H9 (cell line): Measurements from ENCODE around the gene SLC37A2. TPM values are rescaled to one million over a fixed set of nuclear protein-coding genes. Genes with fewer than 3 reads are reported as not detected.

Experiments
- DNase-seq: peaks from one replicate; pipeline ENCODE4 v3.0.0-alpha.2; 2017
- H2AFZ ChIP-seq: one replicate; pipeline ENCODE4 v1.6.1; 2013; ENCODE audit warnings: mild to moderate bottlenecking, low read length, control low read depth, moderate library complexity
- H2AK5ac ChIP-seq: 2 replicates; pipeline ENCODE4 v1.6.1; 2013; ENCODE audit warnings: low read length, control low read depth, mixed read lengths; ENCODE audit not compliant: insufficient read length
- H2BK120ac ChIP-seq: one replicate; pipeline ENCODE4 v1.6.1; 2013; ENCODE audit warnings: low read depth, mild to moderate bottlenecking, low read length, control low read depth, inconsistent platforms; ENCODE audit not compliant: poor library complexity, severe bottlenecking
- H2BK12ac ChIP-seq: 2 replicates; pipeline ENCODE4 v1.6.1; 2013; ENCODE audit warnings: low read length, control low read depth, mixed read lengths, low read depth; ENCODE audit not compliant: insufficient read length
- H2BK15ac ChIP-seq: 2 replicates; pipeline ENCODE4 v1.6.1; 2013; ENCODE audit warnings: low read depth, low read length, control low read depth
- H2BK20ac ChIP-seq: one replicate; pipeline ENCODE4 v1.6.1; 2013; ENCODE audit warnings: low read depth, mild to moderate bottlenecking, low read length, control low read depth, inconsistent platforms; ENCODE audit not compliant: poor library complexity, severe bottlenecking
- H2BK5ac ChIP-seq: 2 replicates; pipeline ENCODE4 v1.6.1; 2013; ENCODE audit warnings: low read length, control low read depth, mixed read lengths; ENCODE audit not compliant: insufficient read length
- H3K14ac ChIP-seq: 2 replicates; pipeline ENCODE4 v1.6.1; 2013; ENCODE audit warnings: low read length, control low read depth; ENCODE audit not compliant: insufficient read depth
- H3K18ac ChIP-seq: 2 replicates; pipeline ENCODE4 v1.6.1; 2013; ENCODE audit warnings: low read depth, mild to moderate bottlenecking, mixed read lengths, low read length, control low read depth; ENCODE audit not compliant: insufficient read length
- H3K23ac ChIP-seq: 2 replicates; pipeline ENCODE4 v1.6.1; 2013; ENCODE audit warnings: low read length, control low read depth, mixed read lengths, low read depth; ENCODE audit not compliant: insufficient read length
- H3K23me2 ChIP-seq: 2 replicates; pipeline ENCODE4 v1.6.1; 2013; ENCODE audit warnings: low read depth, mild to moderate bottlenecking, mixed read lengths, low read length, control low read depth; ENCODE audit not compliant: insufficient read length, poor library complexity, severe bottlenecking
- H3K27ac ChIP-seq: 2 replicates; pipeline ENCODE4 v1.5.1; 2013; ENCODE audit warnings: low read length, control low read depth, mixed read lengths, low read depth; ENCODE audit not compliant: insufficient read length
- H3K27me3 ChIP-seq: 2 replicates; pipeline ENCODE4 v1.6.1; 2013; ENCODE audit warnings: low read length, control low read depth, inconsistent platforms; ENCODE audit not compliant: insufficient read depth
- H3K4ac ChIP-seq: 2 replicates; pipeline ENCODE4 v1.6.1; 2013; ENCODE audit warnings: low read depth, mild to moderate bottlenecking, control low read depth, inconsistent platforms, low read length, moderate library complexity
- H3K4me1 ChIP-seq: 2 replicates; pipeline ENCODE4 v1.6.1; 2013; ENCODE audit warnings: low read length, control low read depth, inconsistent platforms; ENCODE audit not compliant: insufficient read depth
- H3K4me2 ChIP-seq: 2 replicates; pipeline ENCODE4 v1.6.1; 2013; ENCODE audit warnings: low read length, control low read depth, mixed read lengths; ENCODE audit not compliant: insufficient read length, insufficient read depth
- H3K56ac ChIP-seq: 2 replicates; pipeline ENCODE4 v1.6.1; 2013; ENCODE audit warnings: low read depth, mild to moderate bottlenecking, mixed read lengths, low read length, control low read depth; ENCODE audit not compliant: insufficient read length
- H3K79me1 ChIP-seq: 2 replicates; pipeline ENCODE4 v1.6.1; 2013; ENCODE audit warnings: low read depth, mild to moderate bottlenecking, moderate library complexity, low read length, control low read depth, inconsistent platforms; ENCODE audit not compliant: insufficient read depth, poor library complexity, severe bottlenecking
- H3K79me2 ChIP-seq: 2 replicates; pipeline ENCODE4 v1.6.1; 2013; ENCODE audit warnings: low read length, control low read depth, inconsistent platforms; ENCODE audit not compliant: insufficient read depth
- H3K9ac ChIP-seq: 2 replicates; pipeline ENCODE4 v1.6.1; 2013; ENCODE audit warnings: low read length, control low read depth, mixed read lengths; ENCODE audit not compliant: insufficient read length; ENCODE audit errors: extremely low read depth
- H3K9me3 ChIP-seq: one replicate; pipeline ENCODE4 v1.6.1; 2013; ENCODE audit warnings: low read depth, low read length, inconsistent platforms; ENCODE audit not compliant: control insufficient read depth
- H3T11ph ChIP-seq: one replicate; pipeline ENCODE4 v1.6.1; 2013; ENCODE audit warnings: mild to moderate bottlenecking, low read length, control low read depth, inconsistent platforms
- H4K20me1 ChIP-seq: one replicate; pipeline ENCODE4 v1.6.1; 2013; ENCODE audit not compliant: control insufficient read depth, insufficient read length, insufficient read depth
- H4K5ac ChIP-seq: 2 replicates; pipeline ENCODE4 v1.6.1; 2013; ENCODE audit warnings: low read depth, mild to moderate bottlenecking, mixed read lengths, low read length, control low read depth; ENCODE audit not compliant: insufficient read length
- H4K8ac ChIP-seq: replicated peaks from 2 replicates; pipeline ENCODE4 v1.6.1; 2013; ENCODE audit warnings: low read length, control low read depth, mixed read lengths, low read depth; ENCODE audit not compliant: insufficient read length
- H4K91ac ChIP-seq: 2 replicates; pipeline ENCODE4 v1.6.1; 2013; ENCODE audit warnings: low read depth, mild to moderate bottlenecking, moderate library complexity, mixed read lengths, low read length, control low read depth; ENCODE audit not compliant: insufficient read length
- H3K27ac Mint-ChIP-seq, 3 experiments: 2 replicates in 2 of 3; 3 replicates in 1 of 3; pipeline ENCODE4 v1.8.0; 2020 to 2021; ENCODE audit warnings: mixed read lengths in 3 of 3, mild to moderate bottlenecking in 1 of 3, moderate library complexity in 1 of 3
- H3K27me3 Mint-ChIP-seq: 2 replicates; pipeline ENCODE4 v1.8.0; 2021; ENCODE audit warnings: low read depth, mild to moderate bottlenecking, moderate library complexity, mixed read lengths
- H3K36me3 Mint-ChIP-seq, 3 experiments: 2 replicates in 2 of 3; 3 replicates in 1 of 3; pipeline ENCODE4 v1.8.0; 2020 to 2021; ENCODE audit warnings: low read depth in 3 of 3, mixed read lengths in 3 of 3; ENCODE audit not compliant: insufficient read depth in 1 of 3
- H3K4me1 Mint-ChIP-seq, 2 experiments: 2 replicates each; pipeline ENCODE4 v1.8.0; 2020; ENCODE audit warnings: mixed read lengths in 2 of 2
- H3K4me3 Mint-ChIP-seq, 2 experiments: 2 replicates in 1 of 2; 3 replicates in 1 of 2; pipeline ENCODE4 v1.8.0; 2020 to 2021; ENCODE audit warnings: mild to moderate bottlenecking in 2 of 2, mixed read lengths in 2 of 2, moderate library complexity in 1 of 2
- H3K9me3 Mint-ChIP-seq, 2 experiments: 2 replicates in 1 of 2; 3 replicates in 1 of 2; pipeline ENCODE4 v1.8.0; 2020; ENCODE audit warnings: mild to moderate bottlenecking in 2 of 2, mixed read lengths in 2 of 2, moderate library complexity in 1 of 2
- CTCF ChIP-seq: fragments of 200-600 bp; sonication (generic); conservative IDR thresholded peaks from 3 replicates; pipeline ENCODE4 v1.8.0; 2021; ENCODE audit warnings: antibody characterized with exemption, mild to moderate bottlenecking
- WGBS: extraction: QIAGEN DNeasy Blood & Tissue Kit; methylation state at CpG from one replicate; pipeline ENCODE4 v1.1.7; 2013; ENCODE audit warnings: missing lambda C conversion rate, low lambda C conversion rate, mixed read lengths; ENCODE audit not compliant: insufficient read length; ENCODE audit errors: extremely low coverage; 5-methylcytosine and 5-hydroxymethylcytosine counted together
- total RNA-seq: library from RNA; stranded (reverse); gene quantifications from 2 replicates; pipeline ENCODE4 v1.2.1, GENCODE V29; 2021

Gene SLC37A2
- total RNA-seq, 1 experiment from 2014 or later, result 1.2 TPM

- H3K27me3 ChIP-seq, result no peaks in the 10 kb centered on the region
- TF ChIP-seq CTCF, result no peak
- no peak overlapping the region for H3K18ac ChIP-seq
- no peak overlapping the region for H2AK5ac ChIP-seq
- H3K56ac ChIP-seq, result no peak overlapping the region
- Mint-ChIP-seq H3K4me3 (no peak overlapping the region), H3K36me3 (no peaks in the 10 kb centered on the region), H3K9me3 (no peaks in the 10 kb centered on the region), H3K27ac (no peak overlapping the region), H3K27me3 (peaks cover 10% of the 10 kb centered on the region), H3K4me1 (peaks cover 16 to 22% of the 10 kb centered on the region in 2 experiments)
- H2BK5ac ChIP-seq, result no peak overlapping the region
- H2BK15ac ChIP-seq, result no peak overlapping the region
- H3K4ac ChIP-seq, result no peak overlapping the region
- no peak overlapping the region for H2BK12ac ChIP-seq
- no CpG with 5 or more reads among the region's 12 CpGs for WGBS
- H3K4me2 ChIP-seq, result no peak overlapping the region
- no peak overlapping the region for H3K14ac ChIP-seq
- H4K5ac ChIP-seq, result no peak overlapping the region
- H3K27ac ChIP-seq, result no peak overlapping the region
- H4K91ac ChIP-seq, result no peak overlapping the region
- no peak overlapping the region for H2AFZ ChIP-seq
- no peaks in the 10 kb centered on the region for H3K9me3 ChIP-seq
- H2BK20ac ChIP-seq, result no peak overlapping the region
- no peak overlapping the region for H2BK120ac ChIP-seq
- H3K4me1 ChIP-seq, result no peaks in the 10 kb centered on the region
- H3K9ac ChIP-seq, result no peak overlapping the region
- DNase-seq, result no peak
- H3K23me2 ChIP-seq, result no peaks in the 10 kb centered on the region
- H3T11ph ChIP-seq, result no peak overlapping the region
- no peak overlapping the region for H4K8ac ChIP-seq
- H3K23ac ChIP-seq, result no peak overlapping the region
- no peaks in the 10 kb centered on the region for H3K79me1 ChIP-seq
- no peaks in the 10 kb centered on the region for H4K20me1 ChIP-seq
- no peaks in the 10 kb centered on the region for H3K79me2 ChIP-seq
These were observed 10.0 kb downstream of the SLC37A2 start for GRCh38 chr11:125072961-125073590.
